Activated CD4-positive, alpha-beta T cell treated with anti-CD3 and anti-CD28 coated beads, Interleukin-2, amount 50 U/mL, for 16 hours (primary cell): ENCODE data around the gene EPC1.
"Not testable (repeated sequence)": the region's sequence is repeated elsewhere in the genome, so short reads cannot be mapped to it uniquely, and the experiment has no call there.

ENCODE experiments used
- DNase-seq: peaks from one replicate; pipeline ENCODE4 v3.0.0-alpha.2; 2020

EPC1 gene

DNA sequence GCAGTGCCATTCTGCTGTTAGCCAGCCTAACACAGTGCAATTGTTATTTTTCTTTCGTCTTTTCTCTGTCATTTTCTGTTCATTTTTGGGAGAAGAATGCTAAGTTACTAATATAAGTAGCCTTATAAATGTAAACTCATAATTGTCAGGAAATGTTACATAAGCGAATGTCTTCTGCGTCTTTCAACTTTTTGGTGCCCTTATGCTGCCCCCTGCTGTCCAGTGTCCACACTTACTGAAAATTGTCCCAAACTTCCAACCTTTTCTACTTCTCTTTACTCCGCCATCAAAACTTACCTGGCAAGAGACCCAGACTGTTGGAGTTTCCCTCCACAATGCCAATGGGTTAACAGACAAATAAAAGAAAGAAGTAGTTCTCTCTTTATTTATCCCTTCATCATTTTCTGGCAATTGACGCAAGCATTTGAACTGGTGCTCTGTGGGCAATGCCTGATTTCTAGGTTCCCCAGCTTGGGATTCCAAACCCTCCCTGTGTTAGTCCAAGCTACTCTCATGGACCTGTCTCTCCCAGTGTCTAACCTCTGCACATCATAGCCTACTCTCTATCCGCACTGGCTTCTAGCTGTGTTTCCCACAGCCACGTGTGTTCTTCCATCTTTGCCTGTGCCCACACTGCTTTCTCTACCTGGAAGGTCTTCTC is 21.0 kb upstream of the EPC1 start:
- DNase-seq = peak; percentile 74

DNA sequence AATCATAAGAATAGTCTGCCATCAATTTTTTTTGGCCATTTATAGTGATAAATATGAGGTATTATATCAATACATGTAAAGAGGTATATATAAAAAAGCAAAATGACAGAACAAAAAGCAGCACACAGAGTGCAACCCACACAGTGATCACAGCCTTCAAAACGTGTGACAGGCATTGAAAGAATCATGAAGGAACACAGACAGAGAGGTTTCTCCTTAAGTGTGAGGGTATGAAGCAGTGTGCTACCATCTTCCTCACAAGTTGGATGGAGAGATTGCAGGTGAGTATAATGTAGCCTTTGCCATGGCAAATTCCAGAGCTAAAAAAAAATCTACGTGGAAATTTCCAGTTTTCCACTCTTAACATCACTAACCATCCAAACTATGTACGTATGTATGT is 19.6 kb upstream of the EPC1 start:
- DNase-seq = no peak

DNA sequence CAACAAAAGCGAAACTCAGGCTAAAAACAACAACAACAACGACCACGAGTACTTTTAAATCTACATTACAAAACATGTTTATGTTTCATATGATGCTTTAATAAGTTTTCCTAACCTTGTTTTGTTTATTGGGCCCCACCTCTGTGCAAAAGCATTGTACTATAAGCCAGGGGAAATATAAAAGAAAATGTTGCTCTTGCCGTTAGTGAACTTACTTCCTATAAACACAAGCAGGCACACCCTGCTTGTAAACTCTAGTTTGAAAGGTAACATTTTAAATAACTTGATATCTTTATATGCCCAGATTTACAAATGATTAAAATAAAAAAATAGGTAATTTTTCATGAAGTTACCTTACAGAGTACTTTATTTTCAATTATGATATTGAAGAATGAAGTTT is 19.2 kb upstream of the EPC1 start:
- DNase-seq = no peak

DNA sequence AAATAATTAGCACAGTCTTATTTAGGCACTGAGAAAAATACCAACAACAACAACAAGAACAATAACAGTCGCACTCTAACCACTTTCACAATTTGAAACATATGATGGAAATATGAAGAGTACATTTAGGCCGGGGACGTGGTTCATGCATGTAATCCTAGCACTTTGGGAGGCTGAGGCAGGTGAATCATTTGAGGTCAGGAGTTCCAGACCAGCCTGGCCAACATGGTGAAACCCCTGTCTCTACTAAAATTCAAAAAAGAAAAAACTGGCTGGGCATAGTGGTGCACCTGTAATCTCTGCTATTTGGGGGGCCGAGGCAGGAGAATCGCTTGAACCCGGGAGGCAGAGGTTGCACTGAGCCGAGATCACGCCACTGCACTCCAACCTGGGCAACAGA is 18.4 kb upstream of the EPC1 start:
- DNase-seq = not testable (repeated sequence)

DNA sequence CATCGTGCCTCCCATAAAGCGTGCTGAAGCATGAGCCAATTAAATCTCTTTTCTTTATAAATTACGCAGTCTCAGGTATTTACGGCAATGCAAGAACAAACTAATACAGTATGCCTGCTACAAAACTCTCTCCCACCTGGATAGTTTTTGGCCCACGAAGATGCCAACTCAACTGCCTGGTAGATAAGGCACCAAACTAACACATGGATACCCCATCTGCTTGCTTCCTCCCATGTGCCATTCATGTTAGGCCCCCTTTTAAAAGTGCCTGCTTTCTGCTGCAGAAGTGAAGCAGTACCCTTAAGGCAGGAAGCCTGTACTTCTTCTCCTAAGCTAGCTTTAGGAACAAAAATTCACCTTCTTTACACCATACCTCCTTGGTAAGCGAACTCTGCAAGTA is 15.6 kb upstream of the EPC1 start:
- no peak for DNase-seq

DNA sequence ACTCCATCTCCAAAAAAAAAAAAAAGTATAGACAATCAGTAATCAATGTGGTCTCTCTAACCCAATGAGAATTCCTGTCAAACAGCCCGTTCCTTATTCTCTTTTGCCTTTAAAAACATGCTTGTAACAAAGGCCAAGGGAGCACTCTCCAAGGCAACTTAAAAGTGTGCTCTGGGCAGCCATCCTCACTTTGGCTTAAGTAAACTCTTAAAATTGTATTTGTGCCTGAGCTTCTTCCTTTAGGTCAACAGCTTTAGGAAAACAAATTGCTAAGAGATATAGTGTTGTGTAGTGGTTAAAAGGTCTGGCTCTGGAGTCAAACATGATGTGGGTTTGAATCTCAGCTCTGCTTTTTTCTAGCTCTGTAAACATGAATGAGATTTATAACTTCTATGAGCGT is 13.9 kb upstream of the EPC1 start:
- DNase-seq = no peak

DNA sequence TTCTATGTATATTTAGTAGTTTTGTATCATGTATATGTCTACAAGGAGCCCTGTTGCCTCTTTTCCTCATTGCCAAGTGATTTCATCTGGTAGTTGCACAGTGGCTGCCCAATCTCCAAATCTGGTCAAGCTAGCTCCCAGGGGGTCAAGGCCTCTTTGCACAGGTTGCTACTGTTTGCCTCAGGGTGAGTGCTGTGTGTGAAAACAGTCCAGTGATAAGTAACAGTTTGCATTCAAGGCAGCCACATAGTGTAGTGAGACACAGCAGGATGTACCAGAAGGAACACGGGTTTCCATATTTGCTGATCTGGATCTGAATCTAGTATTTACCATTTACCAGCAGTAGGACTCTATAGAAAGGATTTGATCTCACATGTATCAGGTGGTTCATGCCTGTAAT is 13.3 kb upstream of the EPC1 start:
- no peak for DNase-seq

DNA sequence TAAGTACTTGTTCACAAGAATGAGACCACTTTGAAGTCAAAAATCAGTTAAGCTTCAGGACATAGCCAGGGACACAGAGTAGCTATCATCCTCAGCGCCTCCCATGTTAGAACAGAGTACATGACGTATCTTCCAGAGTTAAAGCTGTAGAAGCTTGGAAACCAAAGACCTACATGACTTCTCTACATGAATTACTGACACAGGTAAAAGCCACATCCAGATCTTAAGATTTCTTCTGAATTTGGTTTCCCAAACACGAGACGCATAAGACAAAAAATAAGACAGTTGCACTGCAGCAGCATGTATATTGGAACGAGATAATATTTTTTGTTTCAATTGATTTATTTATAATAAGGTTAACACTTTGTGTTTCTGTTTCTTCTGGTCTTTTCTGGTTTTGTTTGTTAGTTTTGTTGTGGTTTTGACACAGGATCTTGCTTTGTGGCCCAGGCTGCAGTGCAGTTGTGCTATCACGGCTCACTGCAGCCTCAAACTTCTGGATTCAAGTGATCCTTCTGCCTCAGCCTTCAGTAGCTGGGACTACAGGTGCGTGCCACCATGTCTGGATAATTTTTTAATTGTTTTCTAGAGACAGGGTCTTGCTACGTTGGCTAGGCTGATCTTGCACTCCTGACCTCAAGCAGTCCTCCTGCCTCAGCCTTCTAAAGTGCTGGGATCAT is 10.2 kb upstream of the EPC1 start:
- DNase-seq = peak; percentile 54

DNA sequence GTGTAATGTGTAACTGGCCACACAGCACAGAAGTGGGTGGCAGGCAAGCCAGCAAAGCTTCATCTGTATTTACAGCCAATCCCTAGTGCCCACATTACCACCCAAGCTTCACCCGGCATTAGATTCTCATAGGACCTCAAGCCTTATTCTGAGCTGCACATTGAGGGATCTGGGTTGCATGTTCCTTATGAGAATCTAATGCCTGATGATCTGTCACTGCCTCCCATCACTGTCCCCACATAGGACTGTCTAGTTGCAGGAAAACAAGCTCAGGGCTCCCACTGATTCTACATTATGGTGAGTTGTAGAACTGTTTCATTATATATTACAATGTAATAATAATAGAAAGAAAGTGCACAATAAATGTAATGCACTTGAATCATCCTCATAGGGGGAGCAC is 7.7 kb upstream of the EPC1 start:
- DNase-seq = not testable (repeated sequence)

DNA sequence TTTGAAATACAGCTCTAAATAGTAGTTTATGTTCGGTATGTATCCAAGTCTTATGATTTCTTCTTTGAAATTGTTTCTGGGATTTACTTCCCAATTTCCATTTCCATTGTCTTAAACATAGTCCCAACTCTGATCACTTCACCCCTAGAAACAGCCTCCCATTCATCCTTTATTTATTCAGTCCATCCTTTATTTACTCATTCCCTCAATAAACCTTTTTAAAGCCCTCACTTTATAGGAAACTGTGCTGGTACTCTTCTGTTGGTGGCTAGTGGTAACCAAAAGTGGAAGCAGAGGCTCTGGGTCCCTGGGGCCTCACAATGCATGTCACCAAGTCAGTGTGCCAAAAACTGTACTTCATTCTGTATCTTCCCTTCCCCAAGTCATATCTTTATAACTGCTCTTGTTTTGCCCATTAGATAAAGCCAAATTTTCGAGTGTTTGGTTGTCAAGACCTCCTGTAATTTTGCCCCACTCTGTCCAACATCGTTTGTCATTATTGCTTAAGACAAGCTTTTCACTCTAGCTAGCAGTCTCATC is 3.9 kb upstream of the EPC1 start:
- no peak for DNase-seq

DNA sequence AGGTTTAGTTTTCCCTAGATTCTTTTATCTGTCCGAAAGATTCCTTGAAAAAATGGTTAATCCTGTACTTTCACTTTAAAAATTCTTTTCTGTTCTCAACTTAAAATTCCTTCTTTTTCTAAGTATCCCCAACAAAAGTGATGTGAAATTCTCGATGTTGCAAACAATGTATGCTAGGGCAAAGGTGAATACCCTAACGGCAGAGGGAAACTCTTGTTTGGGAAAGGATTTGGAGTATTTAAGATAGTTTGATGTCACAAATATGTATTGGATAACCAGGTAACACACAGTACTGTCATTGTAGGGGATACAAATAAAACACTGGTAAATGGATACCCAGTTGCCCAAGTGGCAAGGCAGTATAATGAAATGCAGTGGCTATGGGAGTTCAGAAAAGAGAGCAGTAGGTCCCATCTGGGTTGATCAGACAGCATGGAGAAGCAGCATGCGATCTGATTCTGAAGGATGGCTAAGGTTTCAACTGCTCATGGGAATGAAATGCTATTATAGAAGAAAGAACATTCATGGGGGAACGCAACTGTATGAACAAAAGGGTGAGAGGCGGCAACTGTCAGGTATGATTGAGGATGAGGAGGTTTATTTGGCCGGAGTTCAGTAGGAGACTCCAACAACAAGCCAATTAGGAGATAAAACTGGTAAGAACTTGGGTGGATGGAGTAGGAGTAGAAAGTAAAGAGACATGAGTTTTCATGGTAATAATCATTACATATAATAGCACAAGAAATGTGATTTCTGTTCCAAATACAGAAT is 3.2 kb upstream of the EPC1 start:
- no peak for DNase-seq

DNA sequence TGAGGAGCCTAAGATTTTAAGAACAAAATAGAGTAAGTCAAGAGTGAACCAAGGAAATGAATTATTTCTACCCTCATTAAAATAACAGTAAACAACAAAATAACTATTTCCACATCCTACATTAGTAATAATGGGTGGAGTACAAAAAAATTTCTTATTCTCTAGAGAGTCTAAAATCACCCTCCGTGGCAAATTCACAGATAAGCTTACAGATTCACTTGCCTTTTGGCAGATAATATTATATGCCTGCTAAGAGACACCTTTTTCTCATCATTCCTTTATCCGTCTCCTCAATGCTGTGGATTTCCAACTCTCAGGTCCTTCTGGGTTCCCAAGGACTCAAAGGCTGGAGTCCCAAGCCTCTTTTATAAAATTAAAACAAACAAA is 2.2 kb upstream of the EPC1 start:
- no peak for DNase-seq

DNA sequence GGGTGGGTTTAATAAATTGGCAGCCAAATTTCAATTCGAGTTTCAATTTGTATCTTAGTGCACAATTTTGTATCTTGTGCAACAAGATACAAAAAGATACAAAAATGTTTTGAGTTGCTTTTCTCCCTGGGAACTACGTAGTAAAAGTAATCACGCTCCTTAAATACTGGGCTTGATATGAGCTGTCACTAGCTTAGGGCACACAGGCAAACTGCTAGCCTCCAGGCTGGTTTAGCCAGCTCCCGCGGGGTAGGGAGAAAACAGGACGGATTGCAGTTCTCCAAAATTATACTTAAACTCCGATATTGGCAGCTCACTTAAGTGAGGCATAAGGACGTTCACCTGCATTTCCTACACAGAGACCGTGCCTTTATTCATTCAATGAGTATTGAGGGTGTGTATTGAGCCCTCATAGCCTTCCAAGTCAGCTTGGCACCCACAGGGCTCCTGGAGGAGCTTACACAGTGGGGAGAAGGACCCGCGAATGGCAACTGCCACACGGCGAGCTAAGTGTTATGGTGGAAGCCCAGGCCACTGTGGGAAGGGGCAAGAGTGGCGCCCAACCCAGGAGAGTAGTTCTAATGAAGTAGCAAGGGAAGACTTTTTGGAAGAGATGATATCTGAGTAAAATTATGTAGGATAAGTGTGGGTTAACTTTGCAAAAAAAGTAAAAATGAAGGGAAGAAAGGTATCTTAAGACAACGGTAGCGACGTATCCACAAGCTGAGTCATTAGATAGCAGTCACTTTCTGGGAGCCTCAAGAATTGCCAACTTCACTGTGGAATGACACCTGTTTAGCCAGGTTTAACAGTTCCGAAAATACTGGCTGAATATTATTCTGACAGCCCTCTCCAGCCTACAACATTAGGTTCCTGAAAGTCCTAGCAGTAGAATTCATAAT is 1.6 kb upstream of the EPC1 start:
- DNase-seq = no peak

DNA sequence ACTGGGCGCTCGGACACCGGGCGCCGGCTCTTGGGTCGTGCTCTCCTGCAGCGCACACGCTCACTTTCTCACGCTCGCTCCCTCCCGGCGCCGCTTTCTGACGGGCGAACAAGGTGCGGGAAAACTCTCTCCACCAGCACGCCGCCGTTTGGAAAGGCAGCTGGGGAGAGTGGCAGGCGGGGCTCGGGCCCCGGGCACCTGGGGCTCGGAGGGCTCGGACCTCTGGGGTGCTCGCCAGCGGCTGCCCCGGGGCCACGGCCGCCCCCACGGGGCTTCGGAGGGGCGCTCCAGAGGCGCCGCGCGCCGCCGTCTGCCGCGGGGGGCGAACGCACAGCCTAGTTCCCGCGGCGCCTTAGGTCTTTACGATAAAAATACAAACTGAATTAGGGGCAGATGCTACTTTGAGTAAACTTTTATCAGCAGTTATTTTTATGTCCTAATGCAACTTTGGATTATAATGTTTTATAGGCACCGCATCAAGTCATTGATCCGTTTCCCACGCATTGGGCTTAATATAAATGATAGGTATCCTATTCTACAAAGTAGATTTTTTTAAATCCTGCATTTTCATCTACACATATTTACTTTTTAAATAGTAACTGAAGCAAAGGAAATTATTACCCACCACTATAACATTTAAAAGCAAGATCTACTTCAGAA is 535 bp upstream of the EPC1 start:
- DNase-seq = no peak

DNA sequence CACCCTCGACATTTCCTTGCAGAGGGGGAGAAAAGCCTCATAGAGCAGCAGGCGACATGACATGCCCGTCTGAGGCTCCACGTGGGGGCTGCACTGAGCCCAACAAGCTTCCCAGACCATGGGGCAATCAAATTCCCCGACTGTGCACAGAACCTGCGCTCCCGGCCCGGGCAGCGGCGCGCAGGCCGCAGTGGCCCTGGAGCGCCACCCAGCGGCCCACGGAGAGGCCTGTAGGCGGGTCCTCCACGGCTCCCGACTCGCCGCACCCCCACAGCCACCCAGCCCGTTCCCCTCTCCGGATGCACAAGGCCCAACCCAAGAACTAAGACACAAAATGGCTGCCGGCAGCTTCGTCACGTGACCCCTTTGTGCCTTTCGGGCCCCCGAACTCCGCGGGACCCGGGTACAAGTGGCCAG is 816 bp downstream of the EPC1 start:
- DNase-seq = peak; percentile 97

DNA sequence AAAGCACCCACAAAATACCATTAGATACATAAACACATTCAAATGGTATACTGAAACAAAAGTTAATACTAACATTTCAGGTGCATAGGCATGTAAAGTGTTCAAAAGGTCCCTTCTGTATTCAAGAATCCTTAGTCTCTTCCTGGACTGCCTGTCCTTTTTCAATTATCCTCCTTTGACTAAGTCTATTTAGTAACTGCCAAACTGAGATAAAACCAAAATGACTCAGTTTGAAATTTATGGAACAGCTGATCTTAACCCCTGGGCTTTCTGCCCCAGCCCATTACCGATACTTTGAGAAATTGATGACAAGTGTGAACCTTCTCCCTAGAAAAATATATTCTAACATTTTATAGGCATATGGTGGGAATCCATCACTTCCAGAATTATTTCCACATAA is 5.4 kb downstream of the EPC1 start:
- no peak for DNase-seq

DNA sequence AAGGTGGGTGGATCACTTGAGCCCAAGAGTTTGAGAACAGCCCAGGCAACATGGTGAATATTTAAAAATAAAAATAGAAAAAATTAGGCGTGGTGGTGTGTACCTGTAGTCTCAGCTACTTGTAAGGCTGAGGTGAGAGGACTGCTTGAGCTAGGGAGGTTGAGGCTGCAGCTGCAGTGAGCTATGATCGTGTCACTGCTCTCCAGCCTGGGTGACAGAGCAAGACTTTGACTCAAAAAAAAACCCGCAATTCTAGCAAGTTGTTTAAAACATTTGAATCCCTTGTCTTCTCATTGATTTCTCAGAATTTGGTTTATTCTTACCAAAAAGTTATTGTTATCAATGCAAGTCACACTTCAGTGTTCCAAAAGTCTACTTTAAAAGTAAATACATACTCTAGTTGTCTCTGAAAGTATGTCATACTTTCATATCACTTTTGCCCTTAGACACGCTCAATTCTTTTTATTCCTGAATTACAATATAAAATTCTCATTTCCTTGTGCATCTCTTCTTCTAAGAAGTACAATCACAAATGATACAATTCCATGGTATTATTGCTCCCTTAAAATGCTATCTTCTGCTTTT is 6.3 kb downstream of the EPC1 start:
- no peak for DNase-seq

DNA sequence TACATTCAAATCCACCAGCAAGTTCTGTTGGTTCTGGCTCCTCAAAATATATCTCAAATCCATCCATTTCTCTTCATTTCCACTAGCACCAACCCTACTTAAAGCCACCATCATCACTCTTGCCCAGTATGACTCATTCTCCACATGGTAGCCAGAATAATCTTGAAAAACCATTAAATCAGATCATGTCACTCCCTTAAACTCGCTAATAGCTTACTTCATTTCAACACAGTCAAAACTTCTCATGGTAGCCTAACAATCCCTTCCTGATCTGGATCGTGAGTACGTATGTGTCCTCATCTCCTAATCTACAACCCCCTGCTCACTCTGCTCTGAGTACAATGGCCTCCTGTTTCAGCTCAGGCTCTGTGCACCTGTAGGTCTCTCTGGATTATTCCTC is 8.7 kb downstream of the EPC1 start:
- DNase-seq = no peak

DNA sequence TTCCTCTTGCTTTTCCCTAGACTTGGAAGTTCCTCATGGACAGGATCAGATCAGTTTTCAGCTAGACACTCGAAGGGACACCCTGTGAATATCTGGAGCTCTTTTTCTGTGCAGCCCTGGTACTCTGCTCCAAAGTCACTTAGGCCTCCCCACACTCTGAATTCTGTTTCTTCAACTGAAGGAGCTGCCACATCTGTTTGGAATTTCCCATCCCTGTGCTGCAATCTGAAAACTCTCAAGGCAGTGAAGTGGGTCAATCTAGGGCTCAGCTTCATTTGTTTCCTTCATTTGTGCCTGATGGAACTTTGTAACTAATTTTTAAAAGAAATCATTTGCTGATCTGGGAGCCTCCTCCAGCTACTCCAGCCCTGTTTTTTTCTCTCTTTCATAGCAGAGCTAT is 9.6 kb downstream of the EPC1 start:
- no peak for DNase-seq

DNA sequence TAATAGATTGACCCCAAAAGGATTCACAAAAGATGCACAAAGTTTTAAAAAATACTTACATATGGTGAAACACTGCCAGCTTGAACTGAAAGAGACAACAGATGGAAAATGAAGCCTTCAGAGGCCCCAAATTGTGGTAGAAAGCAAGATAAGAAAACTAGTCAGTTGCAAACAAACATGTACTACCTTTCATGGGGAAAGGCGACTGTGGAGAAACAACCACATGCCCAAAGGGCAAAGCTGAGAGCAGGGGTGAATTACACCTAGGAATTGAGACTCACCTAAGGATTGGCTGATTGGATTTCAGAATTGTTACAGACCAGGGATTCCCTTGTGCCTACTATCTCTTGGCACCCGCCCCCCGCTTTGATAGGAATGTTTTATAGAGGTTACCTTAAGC is 13.1 kb downstream of the EPC1 start:
- DNase-seq = no peak

DNA sequence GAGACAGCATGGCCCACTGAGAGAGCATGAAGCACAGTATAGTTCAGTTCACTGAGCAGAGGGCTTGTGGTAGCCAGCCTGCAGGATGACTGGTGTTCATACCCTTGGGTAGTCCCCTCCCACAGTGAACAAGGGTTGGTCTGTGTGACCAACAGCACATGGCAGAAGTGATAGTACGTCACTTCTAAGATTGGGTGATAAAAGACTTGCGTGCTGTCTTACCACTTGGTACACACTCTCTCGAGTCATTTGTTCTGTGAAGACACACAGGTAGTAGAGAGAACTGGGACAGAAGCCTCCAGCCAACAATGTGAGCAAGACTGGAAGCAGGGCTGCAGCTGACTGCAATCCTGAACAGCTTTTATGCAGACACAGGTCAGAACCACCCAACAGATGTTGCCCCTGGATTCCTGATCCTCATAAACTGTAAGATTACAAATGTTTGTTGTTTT is 14.6 kb downstream of the EPC1 start:
- peak; percentile 91 for DNase-seq

DNA sequence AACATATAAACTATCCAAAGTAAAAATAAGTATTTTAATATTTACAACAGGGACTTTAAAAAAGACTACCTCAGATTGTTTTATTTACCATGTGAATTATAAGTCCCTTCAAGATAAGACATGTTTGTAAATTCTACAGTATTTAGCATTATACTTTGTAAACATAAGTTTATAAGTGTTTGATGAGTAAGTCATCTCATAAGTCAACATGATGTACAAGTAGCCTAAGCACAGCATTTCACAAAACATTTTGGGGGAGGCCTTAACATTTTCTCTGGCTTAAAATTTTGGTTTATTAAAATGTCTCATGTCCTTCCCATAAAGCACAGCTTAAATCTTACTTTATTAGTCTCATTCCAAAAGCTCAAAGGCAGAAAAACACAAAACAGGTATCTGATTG is 15.4 kb downstream of the EPC1 start:
- DNase-seq = no peak
